ENCODE results near the gene APMAP.
A peak's percentile ranks its signal among the peaks of the same experiment; 100 is the strongest.

The APMAP gene

GRCh38 chr20:24935766-24936525 is 56.6 kb downstream of the APMAP start:
- TF ChIP-seq EZH2phosphoT487 (IDR thresholded peaks at IDR 0.05; ENCODE audit: low read length) (no peak), EZH2 (optimal IDR thresholded peaks at IDR 0.05; ENCODE audit: low read depth, low read length) (no peak), CTCF (IDR thresholded peaks at IDR 0.05; ENCODE audit: low read length) (no peak)
- Histone ChIP-seq H3K9ac (ENCODE audit: low read length) (no peak overlapping the region), H3K4me2 (ENCODE audit: low read depth, low read length) (no peak overlapping the region), H3K9me2 (replicated peaks; ENCODE audit: insufficient read depth, low read length) (no peaks in the 10 kb centered on the region), H3K79me2 (ENCODE audit: low read length) (no peaks in the 10 kb centered on the region), H3K27me3 (replicated peaks; ENCODE audit: insufficient read depth, low read length) (no peaks in the 10 kb centered on the region), H3K4me3 (ENCODE audit: low read length) (no peak overlapping the region), H2AFZ (ENCODE audit: low read length) (no peak overlapping the region), H3K9me3 (replicated peaks; ENCODE audit: insufficient read depth, low read length) (no peaks in the 10 kb centered on the region), H4K20me1 (ENCODE audit: insufficient read depth, low read length) (no peaks in the 10 kb centered on the region), H3F3A (ENCODE audit: insufficient read depth, low read length) (0 out of 2 replicates have a peak, but pooled peaks cover 4% of the 10 kb centered on the region), H3K27ac (ENCODE audit: low read length) (no peak overlapping the region), H3K36me3 (replicated peaks; ENCODE audit: insufficient read depth, low read length) (no peaks in the 10 kb centered on the region), H3K4me1 (ENCODE audit: low read length) (peaks cover 30% of the 10 kb centered on the region)
- no peak for DNase-seq

- no peak for TF ChIP-seq CTCF (IDR thresholded peaks at IDR 0.05; ENCODE audit: low read length)
- TF ChIP-seq EZH2phosphoT487 (IDR thresholded peaks at IDR 0.05; ENCODE audit: low read length), result no peak
- TF ChIP-seq EZH2 (optimal IDR thresholded peaks at IDR 0.05; ENCODE audit: low read depth, low read length), result no peak
- H3F3A ChIP-seq (ENCODE audit: insufficient read depth, low read length), result 0 out of 2 replicates have a peak, but pooled peaks cover 4% of the 10 kb centered on the region
These were observed 57.4 kb downstream of the APMAP start for GRCh38 chr20:24935140-24935539.

GRCh38 chr20:24934716-24935115 is 57.8 kb downstream of the APMAP start:
- Histone ChIP-seq H3K9me3 (replicated peaks; ENCODE audit: insufficient read depth, low read length) (no peaks in the 10 kb centered on the region), H3K4me2 (ENCODE audit: low read depth, low read length) (no peak overlapping the region), H3K27ac (ENCODE audit: low read length) (peak overlapping the region; percentile 7; the same call in 1 of the 2 replicates), H4K20me1 (ENCODE audit: insufficient read depth, low read length) (no peaks in the 10 kb centered on the region), H3K9ac (ENCODE audit: low read length) (no peak overlapping the region), H3K79me2 (ENCODE audit: low read length) (no peaks in the 10 kb centered on the region), H3K9me2 (replicated peaks; ENCODE audit: insufficient read depth, low read length) (no peaks in the 10 kb centered on the region), H2AFZ (ENCODE audit: low read length) (no peak overlapping the region), H3K4me3 (ENCODE audit: low read length) (no peak overlapping the region), H3K27me3 (replicated peaks; ENCODE audit: insufficient read depth, low read length) (no peaks in the 10 kb centered on the region), H3F3A (ENCODE audit: insufficient read depth, low read length) (0 out of 2 replicates have a peak, but pooled peaks cover 4% of the 10 kb centered on the region), H3K36me3 (replicated peaks; ENCODE audit: insufficient read depth, low read length) (no peaks in the 10 kb centered on the region), H3K4me1 (ENCODE audit: low read length) (peaks cover 30% of the 10 kb centered on the region)
- DNase-seq, result no peak
- no peak for TF ChIP-seq EZH2phosphoT487 (IDR thresholded peaks at IDR 0.05; ENCODE audit: low read length)

More at GRCh38 chr20:24935140-24935539, 57.4 kb downstream of the APMAP start:
- no peak overlapping the region for H3K27ac ChIP-seq (ENCODE audit: low read length)
- no peaks in the 10 kb centered on the region for H3K36me3 ChIP-seq (replicated peaks; ENCODE audit: insufficient read depth, low read length)
- no peak for DNase-seq
- H3K4me3 ChIP-seq (ENCODE audit: low read length), result no peak overlapping the region
- peaks cover 30% of the 10 kb centered on the region for H3K4me1 ChIP-seq (ENCODE audit: low read length)
- no peak overlapping the region for H3K9ac ChIP-seq (ENCODE audit: low read length)
- H2AFZ ChIP-seq (ENCODE audit: low read length), result no peak overlapping the region
- no peaks in the 10 kb centered on the region for H3K27me3 ChIP-seq (replicated peaks; ENCODE audit: insufficient read depth, low read length)
- H3K79me2 ChIP-seq (ENCODE audit: low read length), result no peaks in the 10 kb centered on the region
- no peaks in the 10 kb centered on the region for H3K9me2 ChIP-seq (replicated peaks; ENCODE audit: insufficient read depth, low read length)
- no peaks in the 10 kb centered on the region for H4K20me1 ChIP-seq (ENCODE audit: insufficient read depth, low read length)
- no peaks in the 10 kb centered on the region for H3K9me3 ChIP-seq (replicated peaks; ENCODE audit: insufficient read depth, low read length)
- H3K4me2 ChIP-seq (ENCODE audit: low read depth, low read length), result no peak overlapping the region
